B cell (primary cell): Measurements from ENCODE around the gene SETBP1. TPM values are rescaled to one million over a fixed set of nuclear protein-coding genes. Genes with fewer than 3 reads are reported as not detected.

Experiments used
- ATAC-seq: fragments of 200-7000 bp; cut with Tn5 transposase; one replicate; pipeline ENCODE4 v1.10.0; 2021; ENCODE audit warnings: low read depth, mild to moderate bottlenecking, moderate number of reproducible peaks, moderate library complexity
- CTCF ChIA-PET: fragments of 350-600 bp; sonication (Branson Sonifier 250); formaldehyde crosslinking; loops from one replicate; lab custom pipeline; 2021; ENCODE audit warnings: antibody characterized with exemption, inconsistent platforms; lab: Charles Lee
- POLR2A ChIA-PET: fragments of 350-600 bp; sonication (Branson Sonifier 250); formaldehyde crosslinking; loops from one replicate; lab custom pipeline; 2021; ENCODE audit warnings: antibody characterized with exemption; lab: Charles Lee
- DNase-seq: peaks from one replicate; pipeline ENCODE4 v3.0.0; 2013
- H2AFZ ChIP-seq: 2 replicates; pipeline ENCODE4 v1.6.1; 2012; ENCODE audit warnings: mild to moderate bottlenecking, low read depth, low read length; ENCODE audit not compliant: insufficient read depth, poor library complexity, severe bottlenecking
- H3K27ac ChIP-seq, 2 donors: 1 replicate in 1 of 2; 2 replicates in 1 of 2; pipeline ENCODE4 v1.5.1; 2012 to 2013; ENCODE audit warnings: low read length in 2 of 2, mild to moderate bottlenecking in 2 of 2, moderate library complexity in 1 of 2
- H3K27me3 ChIP-seq, 4 experiments: fragments of 200-600 bp in 1 of 4; sonication (generic) in 1 of 4; replicated peaks in 1 of 4; 1 replicate in 2 of 4; 2 replicates in 2 of 4; pipeline versions ENCODE4 v1.6.1 to v1.7.0; 2013 to 2016; ENCODE audit warnings: low read length in 3 of 4, mild to moderate bottlenecking in 2 of 4, mixed read lengths in 1 of 4, moderate library complexity in 1 of 4; ENCODE audit not compliant: insufficient read depth in 4 of 4, control insufficient read depth in 3 of 4; ENCODE audit errors: control extremely low read depth in 1 of 4
- H3K36me3 ChIP-seq, 2 experiments: replicated peaks in 1 of 2; 1 replicate in 1 of 2; 2 replicates in 1 of 2; pipeline versions ENCODE4 v1.6.1 to v1.7.1; 2013; ENCODE audit warnings: low read length in 1 of 2; ENCODE audit not compliant: insufficient read depth in 2 of 2, control insufficient read depth in 1 of 2; ENCODE audit errors: control extremely low read depth in 1 of 2, extremely low read depth in 1 of 2
- H3K4me1 ChIP-seq, 2 donors: fragments of 200-600 bp in 1 of 2; sonication (generic) in 1 of 2; 1 replicate in 1 of 2; 2 replicates in 1 of 2; pipeline versions ENCODE4 v1.5.1 to v1.6.1; 2013 to 2017; ENCODE audit warnings: low read length in 2 of 2; ENCODE audit not compliant: control insufficient read depth in 2 of 2, insufficient read depth in 2 of 2
- H3K4me2 ChIP-seq: replicated peaks from 2 replicates; pipeline ENCODE3; 2012; ENCODE audit warnings: mild to moderate bottlenecking, low read depth, low read length; ENCODE audit not compliant: poor library complexity, severe bottlenecking
- H3K4me3 ChIP-seq, 5 experiments: fragments of 200-600 bp in 1 of 5; sonication (generic) in 1 of 5; 1 replicate in 3 of 5; 2 replicates in 2 of 5; pipeline versions ENCODE4 v1.5.1 to v1.7.0; 2011 to 2016; ENCODE audit warnings: low read length in 4 of 5, mild to moderate bottlenecking in 4 of 5, low read depth in 2 of 5, control low read depth in 1 of 5, moderate library complexity in 1 of 5; ENCODE audit not compliant: insufficient read depth in 1 of 5; ENCODE audit errors: control extremely low read depth in 1 of 5, extremely low read depth in 1 of 5
- H3K79me2 ChIP-seq: fragments of 200-600 bp; sonication (generic); one replicate; pipeline ENCODE4 v1.6.0; 2016; ENCODE audit warnings: low read length; ENCODE audit not compliant: control insufficient read depth, insufficient read depth
- H3K9ac ChIP-seq: fragments of 200-600 bp; sonication (generic); 2 replicates; pipeline ENCODE4 v1.6.1; 2017; ENCODE audit warnings: mild to moderate bottlenecking, low read length, moderate library complexity
- H3K9me3 ChIP-seq, 3 donors: one replicate each; pipeline versions ENCODE4 v1.6.1 to v1.7.1; 2013; ENCODE audit warnings: low read length in 2 of 3; ENCODE audit not compliant: control insufficient read depth in 2 of 3, insufficient read depth in 1 of 3; ENCODE audit errors: control extremely low read depth in 1 of 3
- H4K20me1 ChIP-seq: 2 replicates; pipeline ENCODE4 v1.6.0; 2012; ENCODE audit warnings: mild to moderate bottlenecking, low read length; ENCODE audit not compliant: insufficient read depth, control insufficient read depth, poor library complexity, severe bottlenecking
- H3K27ac Mint-ChIP-seq: one replicate; pipeline ENCODE4 v1.8.0; 2021; ENCODE audit warnings: mixed read lengths
- H3K27me3 Mint-ChIP-seq: one replicate; pipeline ENCODE4 v1.8.0; 2021; ENCODE audit warnings: mixed read lengths
- H3K4me1 Mint-ChIP-seq: one replicate; pipeline ENCODE4 v1.8.0; 2021; ENCODE audit warnings: mixed read lengths
- H3K4me3 Mint-ChIP-seq: one replicate; pipeline ENCODE4 v1.8.0; 2021; ENCODE audit warnings: mixed read lengths
- H3K9me3 Mint-ChIP-seq: one replicate; pipeline ENCODE4 v1.8.0; 2022; ENCODE audit warnings: mixed read lengths; ENCODE audit not compliant: insufficient read depth
- CTCF ChIP-seq: fragments of 200-600 bp; IDR thresholded peaks from one replicate; pipeline ENCODE4 v1.8.0; 2022; ENCODE audit warnings: antibody characterized with exemption, mild to moderate bottlenecking
- EZH2 ChIP-seq: IDR thresholded peaks from 2 replicates; pipeline ENCODE4 v1.6.1; 2012; ENCODE audit warnings: borderline replicate concordance, low read depth, mild to moderate bottlenecking, moderate library complexity, low read length; ENCODE audit not compliant: insufficient read depth, poor library complexity, severe bottlenecking
- WGBS: methylation state at CpG from one replicate; pipeline ENCODE4 v1.1.5; 2013; ENCODE audit warnings: missing lambda C conversion rate; ENCODE audit not compliant: insufficient coverage; 5-methylcytosine and 5-hydroxymethylcytosine counted together
- intact Hi-C: fragments of 100-400 bp; cut with micrococcal nuclease; formaldehyde crosslinking; loops from one replicate; pipeline ENCODE4 v1.10.0; 2022
- polyA plus RNA-seq: library from polyadenylated mRNA; depleted of rRNA; stranded (reverse); fragments of >200 nt; gene quantifications from 2 replicates; pipeline ENCODE4 v1.2.3, GENCODE V29; 2012
- total RNA-seq, 2 donors: library from RNA; stranded (reverse); fragments of 120-200 nt in 1 of 2; gene quantifications; 1 replicate in 1 of 2; 2 replicates in 1 of 2; pipeline versions ENCODE4 v1.2.3 to v1.2.4, GENCODE V29; 2013 to 2022

Gene SETBP1
- total and polyA plus RNA-seq, 2 donors (not counting 1 experiment from before 2014, with no cell fraction given): 15.1 to 129 TPM

DNA sequence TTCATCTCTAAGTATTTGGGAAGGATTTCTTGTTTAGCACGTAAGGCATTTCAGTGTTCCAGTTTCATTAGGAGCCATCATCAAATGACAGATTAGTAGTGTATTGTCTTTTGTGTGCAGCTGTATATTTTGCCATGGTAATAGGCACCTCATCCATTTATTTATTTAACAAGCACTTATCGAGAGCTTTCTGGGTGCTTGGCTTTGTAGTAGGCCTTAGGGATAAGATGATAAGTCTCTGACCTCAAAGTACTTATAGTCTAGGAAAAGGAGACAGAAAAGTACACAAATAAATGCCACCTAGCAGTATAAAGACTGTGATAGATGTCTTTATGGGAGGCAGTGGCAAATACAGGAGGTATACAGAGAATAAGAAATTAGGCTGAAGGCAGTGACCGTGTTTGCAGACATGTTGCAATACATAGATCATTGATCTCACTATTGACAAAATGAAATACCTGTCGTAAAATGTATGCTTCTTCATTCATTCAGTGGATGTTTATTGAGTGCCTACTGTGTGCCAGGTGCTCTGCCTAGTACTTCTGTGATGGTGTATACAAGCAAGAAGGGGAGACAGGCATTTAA is 265.9 kb downstream of the SETBP1 start:
- peak overlapping the region; percentile 35 for H3K27ac Mint-ChIP-seq
- H3K4me1 Mint-ChIP-seq: peaks cover 20% of the 10 kb centered on the region
- intact Hi-C loops: no loop called here
- Histone ChIP-seq H3K9ac (no peak overlapping the region), H3K27me3 (no peaks in the 10 kb centered on the region), H3K27ac (no peak overlapping the region), H2AFZ (no peak overlapping the region), H3K4me1 (peaks cover 0 to 5% of the 10 kb centered on the region in 2 donors), H4K20me1 (peaks cover 42% of the 10 kb centered on the region), H3K79me2 (peaks cover 50% of the 10 kb centered on the region), H3K9me3 (no peaks in the 10 kb centered on the region), H3K36me3 (peaks cover 0 to 25% of the 10 kb centered on the region in 2 experiments), H3K4me2 (no peak overlapping the region), H3K4me3 (no peak overlapping the region)
- H3K27me3 Mint-ChIP-seq: no peaks in the 10 kb centered on the region
- POLR2A ChIA-PET: no interaction called here
- no peak overlapping the region for H3K4me3 Mint-ChIP-seq
- WGBS: no CpG with 5 or more reads among the region's 4 CpGs
- CTCF ChIA-PET: no interaction called here
- DNase-seq (no peak), ATAC-seq (no peak)
- TF ChIP-seq EZH2: no peak
- TF ChIP-seq CTCF: no peak
- no peaks in the 10 kb centered on the region for H3K9me3 Mint-ChIP-seq

GRCh38 chr18:44949967-44950366 is 269.3 kb downstream of the SETBP1 start:
- no peak overlapping the region for H3K27ac ChIP-seq
- H3K27ac Mint-ChIP-seq: no peak overlapping the region
- H3K4me2 ChIP-seq: no peak overlapping the region
- no peak overlapping the region for H2AFZ ChIP-seq
- peaks cover 0 to 57% of the 10 kb centered on the region in 2 experiments for H3K36me3 ChIP-seq
- peaks cover 16% of the 10 kb centered on the region for H3K4me1 Mint-ChIP-seq
- WGBS: 95% methylated on average over 6 of the region's 7 CpGs
- CTCF ChIA-PET: no interaction called here
- no peaks in the 10 kb centered on the region for H3K27me3 Mint-ChIP-seq
- no peaks in the 10 kb centered on the region for H3K9me3 Mint-ChIP-seq
- no peaks in the 10 kb centered on the region for H3K9me3 ChIP-seq
- TF ChIP-seq CTCF (no peak), EZH2 (no peak)
- no peak overlapping the region for H3K4me3 Mint-ChIP-seq
- DNase-seq (no peak), ATAC-seq (no peak)
- H3K4me1 ChIP-seq: no peaks in the 10 kb centered on the region
- POLR2A ChIA-PET: no interaction called here
- H3K9ac ChIP-seq: no peak overlapping the region
- H3K79me2 ChIP-seq: peaks cover 36% of the 10 kb centered on the region
- intact Hi-C loops: no loop called here
- no peak overlapping the region for H3K4me3 ChIP-seq
- peaks cover 18% of the 10 kb centered on the region for H4K20me1 ChIP-seq
- H3K27me3 ChIP-seq: no peaks in the 10 kb centered on the region
